Neural cell (in vitro differentiated cells): ENCODE data around the gene CTSF. TPM values are rescaled to one million over a fixed set of nuclear protein-coding genes. Genes with fewer than 3 reads are reported as not detected.

ENCODE experiments used
- H2AFZ ChIP-seq: fragments of 200-600, 300-800 bp; sonication (generic), shearing (Covaris generic); 2 replicates; pipeline ENCODE4 v1.6.0; 2014; ENCODE audit warnings: low read depth, mild to moderate bottlenecking, antibody characterized with exemption, low read length, moderate library complexity
- H3F3A ChIP-seq: fragments of 200-600 bp; shearing (Covaris generic); 2 replicates; pipeline ENCODE4 v1.6.1; 2016; ENCODE audit warnings: mild to moderate bottlenecking, moderate library complexity, mixed read lengths, antibody characterized with exemption, low read length; ENCODE audit not compliant: insufficient read depth, poor library complexity, severe bottlenecking
- H3K27ac ChIP-seq: fragments of 200-600, 300-800 bp; sonication (generic), shearing (Covaris generic); 2 replicates; pipeline ENCODE4 v1.5.1; 2014; ENCODE audit warnings: mild to moderate bottlenecking, low read length, moderate library complexity
- H3K27me3 ChIP-seq: fragments of 300-800, 200-600 bp; sonication (generic), shearing (Covaris generic); 2 replicates; pipeline ENCODE4 v1.6.0; 2014; ENCODE audit warnings: mild to moderate bottlenecking, low read depth, low read length, moderate library complexity; ENCODE audit not compliant: insufficient read depth
- H3K36me3 ChIP-seq: fragments of 300-800, 200-600 bp; sonication (generic), shearing (Covaris generic); 2 replicates; pipeline ENCODE4 v1.5.1; 2014; ENCODE audit warnings: mild to moderate bottlenecking, antibody characterized with exemption, low read length, moderate library complexity; ENCODE audit not compliant: insufficient read depth
- H3K4me2 ChIP-seq: fragments of 300-800, 200-600 bp; sonication (generic), shearing (Covaris generic); 2 replicates; pipeline ENCODE4 v1.6.0; 2014; ENCODE audit warnings: mild to moderate bottlenecking, low read length
- H3K4me3 ChIP-seq: fragments of 300-800, 200-600 bp; sonication (generic), shearing (Covaris generic); 2 replicates; pipeline ENCODE4 v1.5.1; 2014; ENCODE audit warnings: mild to moderate bottlenecking, low read length, moderate library complexity
- H3K79me2 ChIP-seq: fragments of 200-600 bp; shearing (Covaris generic); replicated peaks from 2 replicates; pipeline ENCODE4 v1.6.0; 2014; ENCODE audit warnings: mild to moderate bottlenecking, low read length, moderate library complexity; ENCODE audit not compliant: insufficient read depth
- H3K9ac ChIP-seq: fragments of 300-800, 200-600 bp; sonication (generic), shearing (Covaris generic); 2 replicates; pipeline ENCODE4 v1.6.1; 2016; ENCODE audit warnings: mild to moderate bottlenecking, low read length, mixed read lengths
- H3K9me2 ChIP-seq: fragments of 200-600 bp; shearing (Covaris generic); 2 replicates; pipeline ENCODE4 v1.6.1; 2016; ENCODE audit warnings: mild to moderate bottlenecking, low read length, mixed read lengths; ENCODE audit not compliant: insufficient read depth
- H3K9me3 ChIP-seq: fragments of 200-600, 300-800 bp; sonication (generic), shearing (Covaris generic); 2 replicates; pipeline ENCODE4 v1.6.1; 2016; ENCODE audit warnings: mild to moderate bottlenecking, mixed run types, low read length, moderate library complexity, mixed read lengths
- H4K20me1 ChIP-seq: fragments of 200-600 bp; shearing (Covaris generic); 2 replicates; pipeline ENCODE4 v1.6.1; 2016; ENCODE audit warnings: mild to moderate bottlenecking, mixed run types; ENCODE audit not compliant: insufficient read depth
- CTCF ChIP-seq: fragments of 450-650 bp; IDR thresholded peaks from 2 replicates; pipeline ENCODE4 v1.5.1; 2014; ENCODE audit warnings: antibody characterized with exemption, mild to moderate bottlenecking, moderate library complexity; ENCODE audit not compliant: poor library complexity, severe bottlenecking
- EP300 ChIP-seq: fragments of 450-650 bp; conservative IDR thresholded peaks from 2 replicates; pipeline ENCODE4 v1.6.1; 2014; ENCODE audit warnings: antibody characterized with exemption, mild to moderate bottlenecking, moderate library complexity; ENCODE audit not compliant: poor library complexity, severe bottlenecking
- EZH2 ChIP-seq: fragments of 200-600, 300-800 bp; shearing (Covaris generic), sonication (generic); IDR thresholded peaks from 2 replicates; pipeline ENCODE4 v1.6.1; 2014; ENCODE audit warnings: antibody characterized with exemption, low read length, borderline replicate concordance, mild to moderate bottlenecking; ENCODE audit not compliant: insufficient read depth, poor library complexity, severe bottlenecking
- MXI1 ChIP-seq: fragments of 450-650 bp; conservative IDR thresholded peaks from 2 replicates; pipeline ENCODE4 v1.6.1; 2014; ENCODE audit warnings: antibody characterized with exemption, mild to moderate bottlenecking; ENCODE audit not compliant: poor library complexity, severe bottlenecking
- POLR2AphosphoS5 ChIP-seq: IDR thresholded peaks from 2 replicates; pipeline ENCODE4 v1.6.1; 2012
- RAD21 ChIP-seq: fragments of 450-650 bp; conservative IDR thresholded peaks from 2 replicates; pipeline ENCODE4 v1.6.1; 2014; ENCODE audit warnings: antibody characterized with exemption, mild to moderate bottlenecking, moderate library complexity
- SMC3 ChIP-seq: fragments of 450-650 bp; conservative IDR thresholded peaks from 2 replicates; pipeline ENCODE4 v1.6.1; 2014; ENCODE audit warnings: antibody characterized with exemption, mild to moderate bottlenecking, moderate library complexity; ENCODE audit not compliant: poor library complexity
- TAF1 ChIP-seq: IDR thresholded peaks from 2 replicates; pipeline ENCODE4 v1.6.1; 2012; ENCODE audit warnings: low read depth
- polyA plus RNA-seq: library from polyadenylated mRNA; depleted of rRNA; stranded (reverse); fragments of >200 nt; gene quantifications from 2 replicates; pipeline ENCODE4 v1.2.3, GENCODE V29; 2014
- TF ChIP-seq, protein P1 (sequence below): IDR thresholded peaks from 2 replicates; pipeline ENCODE4 v1.6.1; 2012; ENCODE audit warnings: borderline replicate concordance

CTSF gene
- polyA plus RNA-seq, 1 donor from 2014 or later = 2.7 TPM

DNA sequence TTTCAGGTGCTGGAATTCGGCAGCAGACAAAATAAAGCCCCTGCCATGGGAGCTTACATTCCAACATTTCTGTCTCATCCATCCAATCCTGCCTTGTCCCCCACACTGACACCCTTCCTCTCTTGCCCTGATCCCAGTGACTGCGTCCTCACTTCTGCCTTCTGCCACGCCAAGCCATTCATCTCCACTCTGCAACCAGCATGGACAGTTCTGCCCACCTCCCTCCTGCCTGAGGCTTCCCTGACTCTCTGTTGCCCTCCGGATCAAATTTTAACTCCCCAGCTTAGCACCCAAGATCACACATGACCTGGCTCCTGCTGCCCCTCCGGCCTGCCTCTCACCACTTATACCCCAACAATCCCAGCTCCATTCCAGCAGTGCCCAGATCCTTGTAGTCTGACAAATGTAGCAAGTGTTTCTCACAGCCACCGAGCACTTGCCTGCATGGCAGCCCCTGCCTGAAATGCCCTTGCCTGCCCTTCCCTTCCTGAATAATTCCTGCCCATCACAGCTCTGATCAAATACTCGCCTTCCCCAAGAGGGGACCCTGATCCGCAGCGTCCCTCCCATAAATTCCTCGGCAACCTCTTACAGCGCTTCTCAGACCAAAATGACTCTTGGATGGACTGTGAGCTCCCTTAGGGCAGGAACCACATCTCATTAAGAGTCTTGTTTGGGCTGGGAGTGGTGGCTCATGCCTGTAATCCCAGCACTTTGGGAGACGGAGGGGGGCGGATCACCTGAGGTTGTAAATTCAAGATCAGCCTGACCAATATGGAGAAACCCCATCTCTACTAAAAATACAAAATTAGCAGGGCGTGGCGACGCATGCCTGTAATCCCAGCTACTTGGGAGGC lies 19.4 kb downstream of the CTSF start:
- no peaks in the 10 kb centered on the region for H3K36me3 ChIP-seq
- H3K79me2 ChIP-seq = no peaks in the 10 kb centered on the region
- no peaks in the 10 kb centered on the region for H3F3A ChIP-seq
- H3K9ac ChIP-seq = no peak overlapping the region
- no peaks in the 10 kb centered on the region for H3K9me3 ChIP-seq
- H4K20me1 ChIP-seq = no peaks in the 10 kb centered on the region
- no peak overlapping the region for H3K27ac ChIP-seq
- H3K27me3 ChIP-seq = no peaks in the 10 kb centered on the region
- no peak overlapping the region for H2AFZ ChIP-seq
- H3K4me3 ChIP-seq = no peak overlapping the region
- no peak overlapping the region for H3K4me2 ChIP-seq
- no peaks in the 10 kb centered on the region for H3K9me2 ChIP-seq
- TF ChIP-seq RAD21 (no peak), SMC3 (no peak), POLR2AphosphoS5 (no peak), EZH2 (no peak), TAF1 (no peak), EP300 (no peak), MXI1 (no peak), CTCF (no peak)
- TF ChIP-seq, protein P1, sequence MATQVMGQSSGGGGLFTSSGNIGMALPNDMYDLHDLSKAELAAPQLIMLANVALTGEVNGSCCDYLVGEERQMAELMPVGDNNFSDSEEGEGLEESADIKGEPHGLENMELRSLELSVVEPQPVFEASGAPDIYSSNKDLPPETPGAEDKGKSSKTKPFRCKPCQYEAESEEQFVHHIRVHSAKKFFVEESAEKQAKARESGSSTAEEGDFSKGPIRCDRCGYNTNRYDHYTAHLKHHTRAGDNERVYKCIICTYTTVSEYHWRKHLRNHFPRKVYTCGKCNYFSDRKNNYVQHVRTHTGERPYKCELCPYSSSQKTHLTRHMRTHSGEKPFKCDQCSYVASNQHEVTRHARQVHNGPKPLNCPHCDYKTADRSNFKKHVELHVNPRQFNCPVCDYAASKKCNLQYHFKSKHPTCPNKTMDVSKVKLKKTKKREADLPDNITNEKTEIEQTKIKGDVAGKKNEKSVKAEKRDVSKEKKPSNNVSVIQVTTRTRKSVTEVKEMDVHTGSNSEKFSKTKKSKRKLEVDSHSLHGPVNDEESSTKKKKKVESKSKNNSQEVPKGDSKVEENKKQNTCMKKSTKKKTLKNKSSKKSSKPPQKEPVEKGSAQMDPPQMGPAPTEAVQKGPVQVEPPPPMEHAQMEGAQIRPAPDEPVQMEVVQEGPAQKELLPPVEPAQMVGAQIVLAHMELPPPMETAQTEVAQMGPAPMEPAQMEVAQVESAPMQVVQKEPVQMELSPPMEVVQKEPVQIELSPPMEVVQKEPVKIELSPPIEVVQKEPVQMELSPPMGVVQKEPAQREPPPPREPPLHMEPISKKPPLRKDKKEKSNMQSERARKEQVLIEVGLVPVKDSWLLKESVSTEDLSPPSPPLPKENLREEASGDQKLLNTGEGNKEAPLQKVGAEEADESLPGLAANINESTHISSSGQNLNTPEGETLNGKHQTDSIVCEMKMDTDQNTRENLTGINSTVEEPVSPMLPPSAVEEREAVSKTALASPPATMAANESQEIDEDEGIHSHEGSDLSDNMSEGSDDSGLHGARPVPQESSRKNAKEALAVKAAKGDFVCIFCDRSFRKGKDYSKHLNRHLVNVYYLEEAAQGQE = no peak

- Histone ChIP-seq H3K79me2 (no peaks in the 10 kb centered on the region), H3K9ac (no peak overlapping the region), H3F3A (no peaks in the 10 kb centered on the region), H4K20me1 (no peaks in the 10 kb centered on the region), H3K9me3 (no peaks in the 10 kb centered on the region), H3K27me3 (no peaks in the 10 kb centered on the region), H2AFZ (no peak overlapping the region), H3K4me3 (no peak overlapping the region), H3K36me3 (no peaks in the 10 kb centered on the region), H3K4me2 (no peak overlapping the region), H3K9me2 (no peaks in the 10 kb centered on the region), H3K27ac (no peak overlapping the region)
- TF ChIP-seq EP300 (no peak), MXI1 (no peak), RAD21 (no peak)
Observed at GRCh38 chr11:66548041-66548440, 20.4 kb downstream of the CTSF start.
